HG03521 (cell line): ENCODE data around the gene PRRX2.
A peak's percentile ranks its signal among the peaks of the same experiment; 100 is the strongest.

ENCODE experiments used
- ATAC-seq: cut with Tn5 transposase; IDR thresholded peaks from one replicate; pipeline ENCODE4 v1.9.1; 2021; ENCODE audit warnings: mild to moderate bottlenecking, moderate library complexity; ENCODE audit not compliant: unreplicated experiment

PRRX2 gene

GRCh38 chr9:129665389-129665775, at the start of gene PRRX2:
PRRX2 (plus strand) TSS chr9:129665647; CDS start chr9:129665868, 221 bp downstream.
- ATAC-seq: no peak

- no peak for ATAC-seq
These were observed 48.3 kb upstream of the PRRX2 start for GRCh38 chr9:129617167-129617566.

- ATAC-seq: no peak
These were observed 45.4 kb upstream of the PRRX2 start for GRCh38 chr9:129619787-129620668.

DNA sequence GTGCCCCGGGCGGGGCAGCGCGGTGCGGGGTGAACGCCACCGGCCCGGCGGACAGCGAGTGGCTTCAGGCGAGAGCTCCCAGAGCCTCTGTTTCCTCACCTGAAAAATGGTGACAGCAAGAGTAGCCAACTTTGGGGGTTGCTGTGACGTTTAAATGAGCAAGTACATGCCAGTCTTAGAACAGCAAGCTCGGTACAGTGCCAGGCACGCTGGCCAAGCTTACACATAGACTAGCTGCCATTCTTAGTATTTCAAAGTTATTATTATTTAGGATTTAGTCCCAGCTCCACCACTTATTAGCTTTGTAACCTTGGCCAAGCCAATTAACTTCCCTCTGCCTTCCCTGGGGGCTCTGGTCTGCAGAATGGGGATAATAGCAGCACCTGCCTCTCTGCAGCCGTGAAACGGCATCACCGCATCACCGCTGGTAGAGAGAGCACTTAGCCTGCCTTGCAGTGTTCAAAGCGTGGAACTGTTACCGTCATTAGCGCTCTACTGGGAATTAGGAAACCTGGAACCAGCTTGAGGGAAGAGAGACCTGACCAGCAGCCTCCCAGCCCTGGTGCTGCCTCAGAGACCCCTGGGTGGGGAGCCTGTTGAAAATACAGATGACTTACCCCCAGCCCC, 44.7 kb upstream of the PRRX2 start, which contains the start of gene C9orf50:
Gene C9orf50 (minus strand): TSS at position 433 of the 627 bp plus-strand sequence. CDS start 527 bp downstream, outside the sequence.
- no peak for ATAC-seq

GRCh38 chr9:129623331-129623730, 42.1 kb upstream of the PRRX2 start:
- no peak for ATAC-seq

GRCh38 chr9:129624168-129624759, 41.2 kb upstream of the PRRX2 start:
- no peak for ATAC-seq

DNA sequence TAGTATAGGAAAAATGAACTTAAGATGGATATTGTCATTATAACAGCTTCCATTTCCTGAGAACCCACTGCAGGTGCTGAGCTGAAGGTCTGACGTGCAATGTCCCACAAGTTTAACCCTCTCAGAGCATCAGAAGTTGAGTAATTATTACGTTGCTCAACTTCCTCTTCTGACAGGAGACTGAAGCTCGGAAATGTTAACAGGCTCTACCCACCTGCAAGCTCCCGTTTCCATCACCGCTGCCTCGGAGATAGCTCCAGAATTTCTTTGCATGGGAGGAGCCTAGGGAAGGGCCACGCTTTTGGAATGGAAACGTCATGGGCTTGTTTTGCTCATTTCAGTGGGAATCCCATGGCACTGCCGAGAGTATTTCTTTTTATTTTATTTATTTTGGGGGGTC, 40.5 kb upstream of the PRRX2 start:
- no peak for ATAC-seq

GRCh38 chr9:129626079-129626624, 39.3 kb upstream of the PRRX2 start, which contains the start of gene NTMT1:
NTMT1 (plus strand) TSS chr9:129626163; CDS start chr9:129632704, 6,541 bp downstream.
- peak; percentile 79 for ATAC-seq

GRCh38 chr9:129626625-129627284, 38.7 kb upstream of the PRRX2 start:
- ATAC-seq: peak; percentile 12

DNA sequence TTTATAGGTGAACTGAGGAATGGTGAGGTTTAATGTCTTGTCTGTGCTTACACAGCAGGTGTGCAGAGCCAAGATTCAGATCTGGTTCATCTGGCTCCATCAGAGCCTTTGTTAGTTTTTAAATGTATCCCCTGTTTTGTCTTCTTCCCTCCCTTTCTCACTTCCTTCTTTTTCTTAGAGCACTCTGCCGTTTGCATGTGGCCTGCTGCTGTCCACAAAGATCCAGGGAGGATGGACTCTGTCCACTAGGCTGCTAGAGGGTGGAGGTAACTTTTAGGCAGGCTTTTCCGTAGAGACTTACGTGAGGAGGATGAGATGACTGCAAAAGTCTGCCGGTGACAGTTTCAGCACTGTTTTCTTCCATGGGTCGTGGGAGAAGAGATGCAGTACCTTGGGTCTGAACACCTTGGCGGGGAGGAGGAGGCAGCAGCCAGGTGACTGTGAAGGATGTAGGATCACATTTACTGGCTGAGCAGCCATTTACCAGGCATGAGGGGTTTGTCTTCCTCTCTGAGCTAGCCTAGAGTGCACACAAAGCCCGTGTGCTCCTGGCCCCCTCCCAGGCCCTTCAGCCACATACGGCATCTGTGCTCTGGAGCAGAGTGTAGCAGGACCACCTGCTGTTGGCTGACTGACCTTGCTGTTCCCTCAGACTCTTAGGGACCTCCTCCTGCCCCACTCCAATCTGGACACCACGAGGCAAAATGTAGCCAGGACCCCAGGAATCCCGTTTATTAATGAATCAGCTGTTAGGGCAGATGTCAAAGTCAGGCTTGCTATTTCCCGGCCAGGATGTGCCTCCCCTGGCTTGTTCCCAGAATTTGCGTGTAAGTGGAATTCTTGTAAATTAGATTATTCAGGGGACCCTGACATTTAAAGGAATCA, 37.6 kb upstream of the PRRX2 start:
- ATAC-seq: no peak

DNA sequence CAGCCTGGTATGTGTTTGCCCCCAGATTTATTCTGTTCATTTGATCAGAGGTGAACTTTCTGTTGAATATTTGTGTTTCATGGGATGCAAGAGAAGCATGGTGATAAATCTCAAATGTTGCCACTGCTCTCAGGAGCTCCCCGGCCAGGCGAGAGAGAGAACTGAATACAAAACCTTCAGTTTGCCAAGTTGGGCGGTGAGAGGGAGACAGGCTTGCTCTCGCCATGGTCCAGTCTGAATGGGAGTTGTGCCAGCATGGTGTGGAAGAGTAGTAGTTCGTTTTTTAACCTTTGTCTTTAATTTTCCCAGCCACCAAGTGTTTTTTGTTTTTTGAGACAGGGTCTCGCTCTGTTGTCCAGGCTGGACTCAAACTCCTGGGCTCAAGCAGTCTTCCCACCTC, 36.7 kb upstream of the PRRX2 start:
- ATAC-seq: no peak

- ATAC-seq: no peak
These were observed 36.1 kb upstream of the PRRX2 start for GRCh38 chr9:129629251-129629820.

DNA sequence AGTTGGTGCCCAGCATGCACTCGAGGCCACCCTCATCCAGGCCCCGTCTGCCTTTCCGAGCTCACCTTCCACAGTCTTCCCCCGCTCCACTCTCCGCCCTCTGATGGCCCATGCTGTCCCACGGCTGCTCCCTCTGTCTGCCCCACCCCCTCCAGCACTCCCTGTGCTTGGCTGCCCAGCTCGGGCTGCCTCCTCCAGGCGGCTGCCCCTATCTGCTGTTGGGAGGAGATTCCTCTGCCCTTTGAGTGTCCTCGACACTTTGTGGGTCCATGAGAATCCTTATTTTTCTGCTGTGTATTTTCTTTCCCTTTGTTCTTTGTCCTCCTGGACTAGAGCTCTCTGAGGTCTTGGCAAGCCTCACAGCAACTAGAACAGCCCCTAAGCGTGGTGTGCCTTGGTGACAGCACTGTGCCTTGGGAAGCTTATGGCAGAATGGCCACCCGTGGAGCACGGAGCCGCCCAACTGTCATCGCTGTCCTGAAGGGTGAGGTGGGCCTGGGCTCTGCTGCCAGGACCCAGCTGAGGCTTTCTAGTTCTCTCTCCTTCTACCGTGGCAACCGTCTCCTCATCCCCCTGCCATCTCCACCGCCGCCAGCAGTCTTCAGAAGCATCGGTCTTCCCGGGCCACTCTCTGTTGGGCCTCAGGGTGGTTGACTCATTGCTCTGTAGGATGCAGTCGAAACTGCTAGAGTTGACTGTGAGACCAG, 34.3 kb upstream of the PRRX2 start:
- no peak for ATAC-seq

- ATAC-seq: no peak
These were observed 33.7 kb upstream of the PRRX2 start for GRCh38 chr9:129631674-129632129.

DNA sequence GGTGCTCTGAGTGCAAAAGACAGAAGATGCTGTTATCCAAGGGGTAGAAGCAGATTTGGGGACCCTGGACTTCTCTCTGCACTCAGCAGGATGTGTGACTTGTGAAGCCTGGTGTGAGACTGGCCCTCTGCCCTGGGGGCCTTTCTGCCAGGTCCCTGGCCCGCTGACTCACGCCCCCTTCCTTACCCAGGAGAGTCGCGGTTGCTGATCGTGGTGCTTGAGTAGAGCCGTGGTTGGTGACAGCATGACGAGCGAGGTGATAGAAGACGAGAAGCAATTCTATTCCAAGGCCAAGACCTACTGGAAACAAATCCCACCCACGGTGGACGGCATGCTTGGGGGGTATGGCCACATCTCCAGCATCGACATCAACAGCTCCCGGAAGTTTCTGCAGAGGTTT, 33.0 kb upstream of the PRRX2 start:
- ATAC-seq: no peak

DNA sequence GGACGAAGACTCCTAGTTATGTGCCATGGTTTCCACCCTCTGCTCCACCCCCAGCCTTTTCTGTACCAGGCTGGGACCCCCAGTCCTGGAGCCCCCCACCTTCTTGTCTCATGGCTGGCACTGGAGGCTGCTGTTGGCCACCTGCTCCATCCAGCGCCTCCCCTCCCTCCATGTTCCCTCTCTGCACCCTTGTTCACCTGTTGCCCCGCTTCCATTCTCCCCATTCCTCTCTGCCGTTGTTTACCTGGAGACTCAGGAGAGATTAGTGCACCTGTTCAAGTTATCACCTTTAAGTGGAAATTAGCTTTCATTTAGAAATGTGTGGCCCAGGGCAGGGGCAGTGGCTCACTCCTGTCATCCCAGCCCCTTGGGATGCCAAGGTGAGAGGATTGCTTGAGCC, 32.2 kb upstream of the PRRX2 start:
- no peak for ATAC-seq

DNA sequence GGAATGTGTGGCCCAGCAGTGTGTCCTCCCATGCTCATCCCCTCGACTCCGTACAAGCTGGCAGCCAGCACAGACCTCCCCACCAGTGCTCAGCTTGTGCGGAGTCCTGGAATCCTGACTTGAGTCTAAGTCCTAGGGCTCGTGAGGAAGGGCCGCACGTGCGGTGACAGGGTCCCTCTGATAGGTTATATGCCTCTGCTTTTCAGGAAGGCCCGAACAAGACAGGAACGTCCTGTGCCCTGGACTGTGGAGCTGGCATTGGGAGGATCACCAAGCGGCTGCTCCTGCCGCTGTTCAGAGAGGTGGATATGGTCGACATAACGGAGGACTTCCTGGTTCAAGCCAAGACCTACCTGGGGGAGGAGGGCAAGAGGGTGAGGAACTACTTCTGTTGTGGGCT, 31.6 kb upstream of the PRRX2 start:
- ATAC-seq: no peak

- ATAC-seq: no peak
These were observed 30.1 kb upstream of the PRRX2 start for GRCh38 chr9:129635099-129636065.
